Fibroblast of peridontal ligament (primary cell): Measurements from ENCODE around the gene SASS6.

ENCODE experiments used
- DNase-seq: peaks from one replicate; pipeline ENCODE4 v3.0.0-alpha.2; 2010; ENCODE audit errors: extremely low read depth

The SASS6 gene

GRCh38 chr1:100045206-100045605, 87.5 kb downstream of the SASS6 start:
- DNase-seq, result no peak

- peak; percentile 7 for DNase-seq
Measured at GRCh38 chr1:100039591-100039990, 93.1 kb downstream of the SASS6 start.

GRCh38 chr1:100038660-100039287, 94.0 kb downstream of the SASS6 start:
- peak; percentile 61 for DNase-seq

GRCh38 chr1:100037927-100038659, 94.6 kb downstream of the SASS6 start:
- DNase-seq, result peak; percentile 74

GRCh38 chr1:100037656-100037926, 95.1 kb downstream of the SASS6 start:
- no peak for DNase-seq

GRCh38 chr1:100036718-100037655, 95.7 kb downstream of the SASS6 start:
- DNase-seq, result peak; percentile 31

GRCh38 chr1:100035214-100035613, 97.5 kb downstream of the SASS6 start:
- DNase-seq, result no peak

GRCh38 chr1:100034470-100034869, 98.3 kb downstream of the SASS6 start:
- DNase-seq, result peak; percentile 37
